ENCODE results near the gene CCNB1.

- TF ChIP-seq, protein P1, sequence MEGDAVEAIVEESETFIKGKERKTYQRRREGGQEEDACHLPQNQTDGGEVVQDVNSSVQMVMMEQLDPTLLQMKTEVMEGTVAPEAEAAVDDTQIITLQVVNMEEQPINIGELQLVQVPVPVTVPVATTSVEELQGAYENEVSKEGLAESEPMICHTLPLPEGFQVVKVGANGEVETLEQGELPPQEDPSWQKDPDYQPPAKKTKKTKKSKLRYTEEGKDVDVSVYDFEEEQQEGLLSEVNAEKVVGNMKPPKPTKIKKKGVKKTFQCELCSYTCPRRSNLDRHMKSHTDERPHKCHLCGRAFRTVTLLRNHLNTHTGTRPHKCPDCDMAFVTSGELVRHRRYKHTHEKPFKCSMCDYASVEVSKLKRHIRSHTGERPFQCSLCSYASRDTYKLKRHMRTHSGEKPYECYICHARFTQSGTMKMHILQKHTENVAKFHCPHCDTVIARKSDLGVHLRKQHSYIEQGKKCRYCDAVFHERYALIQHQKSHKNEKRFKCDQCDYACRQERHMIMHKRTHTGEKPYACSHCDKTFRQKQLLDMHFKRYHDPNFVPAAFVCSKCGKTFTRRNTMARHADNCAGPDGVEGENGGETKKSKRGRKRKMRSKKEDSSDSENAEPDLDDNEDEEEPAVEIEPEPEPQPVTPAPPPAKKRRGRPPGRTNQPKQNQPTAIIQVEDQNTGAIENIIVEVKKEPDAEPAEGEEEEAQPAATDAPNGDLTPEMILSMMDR (IDR thresholded peaks at IDR 0.05; ENCODE audit: insufficient read depth, low read length, poor library complexity, severe bottlenecking) = no peak
- TF ChIP-seq EZH2phosphoT487 (conservative IDR thresholded peaks at IDR 0.05; ENCODE audit: low read length) = no peak
Observed at GRCh38 chr5:69158039-69158438, 8.9 kb upstream of the CCNB1 start.

Measured in SU-DHL-6 (cell line).